SK-N-MC (cell line): Measurements from ENCODE around the gene RINT1.
A peak's percentile ranks its signal among the peaks of the same experiment; 100 is the strongest.

ENCODE experiments used
- DNase-seq: peaks from one replicate; pipeline ENCODE4 v3.0.0-alpha.2; 2011; ENCODE audit warnings: low read depth, low spot score
- H3K27ac ChIP-seq: fragments of 200-600 bp; sonication (generic); 2 replicates; pipeline ENCODE4 v1.5.1; 2016; ENCODE audit warnings: mixed run types
- H3K36me3 ChIP-seq: fragments of 200-600 bp; sonication (generic); 2 replicates; pipeline ENCODE4 v1.6.1; 2017; ENCODE audit warnings: antibody characterized with exemption, low read length, mixed read lengths; ENCODE audit not compliant: insufficient read depth
- H3K4me3 ChIP-seq: fragments of 200-600 bp; sonication (generic); 2 replicates; pipeline ENCODE4 v1.5.1; 2016
- H3K9ac ChIP-seq: fragments of 200-600 bp; sonication (generic); 2 replicates; pipeline ENCODE4 v1.8.0; 2017; ENCODE audit warnings: mixed run types, mixed read lengths; ENCODE audit not compliant: insufficient read length
- H3K9me3 ChIP-seq: fragments of 200-600 bp; sonication (generic); 2 replicates; pipeline ENCODE4 v1.6.1; 2017; ENCODE audit warnings: low read depth, mild to moderate bottlenecking, antibody characterized with exemption, low read length, moderate library complexity, mixed read lengths
- EZH2 ChIP-seq: fragments of 200-600 bp; sonication (generic); IDR thresholded peaks from one replicate; pipeline ENCODE4 v1.6.1; 2017; ENCODE audit warnings: antibody characterized with exemption
- FOXP2 ChIP-seq: optimal IDR thresholded peaks from 2 replicates; pipeline ENCODE3; 2011; ENCODE audit warnings: mild to moderate bottlenecking, moderate library complexity; ENCODE audit not compliant: insufficient read depth; ENCODE audit errors: extremely low read length, control extremely low read depth
- POLR2AphosphoS5 ChIP-seq: IDR thresholded peaks from 2 replicates; pipeline ENCODE4 v1.6.1; 2012; ENCODE audit warnings: mild to moderate bottlenecking, low read depth, low read length, borderline replicate concordance

Gene RINT1

DNA sequence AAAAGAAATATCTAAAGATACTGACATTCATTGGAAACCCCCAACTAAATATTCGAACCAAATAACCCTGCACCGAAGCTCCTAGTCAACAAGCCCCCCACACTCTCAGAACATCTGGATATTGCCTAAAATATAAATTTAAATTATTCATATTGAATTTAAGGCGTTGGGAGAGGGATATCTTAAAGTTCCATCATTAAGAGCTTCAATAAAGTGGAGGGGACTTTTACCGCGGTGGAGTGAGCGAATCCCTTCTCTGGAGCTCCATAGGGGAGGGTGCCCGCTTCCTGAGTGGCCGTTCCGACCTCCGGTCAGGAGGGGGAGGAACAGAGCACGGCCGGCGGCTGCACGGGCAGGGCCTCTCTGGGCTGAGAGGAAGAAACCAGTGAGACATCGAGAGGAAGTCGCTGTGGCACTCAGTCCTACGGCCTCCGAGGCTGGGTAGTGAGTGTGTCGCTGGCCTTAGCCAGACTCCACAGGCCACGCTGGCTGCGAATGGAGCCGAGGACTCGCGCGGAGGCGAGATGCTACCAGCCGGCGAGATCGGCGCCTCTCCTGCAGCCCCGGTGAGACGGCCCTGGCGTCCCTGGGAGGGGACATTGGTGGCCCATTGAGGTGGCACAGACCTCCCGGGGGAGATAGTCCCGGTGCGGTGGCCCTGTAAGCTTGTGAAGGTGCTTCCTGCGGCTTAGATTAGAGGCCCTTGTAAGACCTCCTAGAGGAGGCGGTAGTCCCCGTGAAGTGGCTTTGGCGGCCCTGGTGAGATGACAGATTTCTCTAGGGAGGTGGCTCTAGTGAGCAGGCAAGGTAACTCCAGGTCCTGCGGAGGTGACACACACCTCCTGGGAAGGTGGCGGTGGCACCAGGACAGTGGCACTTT is at the start of gene RINT1:
Gene RINT1, plus strand, starts transcription at position 410 of the 880 bp plus-strand sequence. Its CDS starts 115 bp downstream, at position 525.
- peak within 1 kb of the TSS; percentile 98 for H3K4me3 ChIP-seq
- H3K9ac ChIP-seq: peak within 1 kb of the TSS; percentile 99
- H3K36me3 ChIP-seq: peaks cover 7% of the 10 kb centered on the region; the same call in 1 of the 2 replicates
- peak; percentile 81 for TF ChIP-seq FOXP2
- peak; percentile 96 for TF ChIP-seq POLR2AphosphoS5
- no peak for TF ChIP-seq EZH2
- no peak for DNase-seq
- H3K27ac ChIP-seq: peak within 1 kb of the TSS; percentile 50; the same call in 1 of the 2 replicates
- H3K9me3 ChIP-seq: no peaks in the 10 kb centered on the region

DNA sequence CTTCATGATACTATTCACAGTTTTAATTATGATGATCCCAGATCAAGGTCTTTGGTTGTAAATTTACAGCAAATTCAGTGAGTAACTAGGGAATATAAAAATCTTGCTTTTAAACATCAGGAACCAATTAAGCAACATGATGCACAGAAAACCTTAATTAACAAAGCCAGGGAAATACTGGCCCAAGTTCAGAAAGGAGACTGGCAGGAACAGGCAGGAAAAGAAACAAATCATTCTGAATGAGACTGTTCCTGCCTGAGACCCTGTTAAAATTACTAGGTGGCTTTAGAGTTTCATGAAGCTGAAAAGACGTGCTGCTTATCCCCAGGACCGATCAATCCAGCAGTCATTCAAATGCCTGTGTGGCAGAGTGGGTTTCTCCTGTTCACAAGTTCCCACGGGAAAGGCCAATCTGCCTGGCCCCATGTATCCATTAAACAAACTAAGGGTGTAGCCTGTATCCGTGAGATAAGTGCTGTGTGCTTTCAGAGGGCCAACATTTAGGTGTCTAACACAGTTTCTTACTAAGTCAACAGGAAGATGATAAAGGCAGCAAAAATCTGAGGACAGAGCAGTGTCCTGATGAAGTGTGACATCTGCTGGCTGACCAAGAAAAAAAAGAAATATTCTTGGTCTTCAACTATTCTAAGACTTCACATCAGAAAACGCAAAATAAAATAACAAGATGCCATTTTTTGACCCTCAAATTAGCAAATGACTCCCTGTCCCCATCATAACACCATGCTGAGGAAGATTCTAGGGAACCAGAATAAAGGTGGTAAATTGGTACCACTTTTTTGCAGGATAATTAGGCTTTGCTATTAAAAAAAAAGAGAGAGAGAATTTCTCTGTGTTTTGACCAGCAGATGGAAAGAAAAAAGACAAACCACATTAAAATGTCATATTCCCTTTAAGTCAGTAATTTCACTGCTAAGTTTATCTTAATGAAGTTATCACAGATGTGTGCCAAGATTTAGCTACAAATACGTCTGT is 44.1 kb upstream of the RINT1 start:
- TF ChIP-seq EZH2 (no peak), FOXP2 (no peak), POLR2AphosphoS5 (no peak)
- Histone ChIP-seq H3K9ac (peak overlapping the region; percentile 37), H3K27ac (peak overlapping the region; percentile 52; the same call in 1 of the 2 replicates), H3K36me3 (peaks cover 48% of the 10 kb centered on the region), H3K9me3 (no peaks in the 10 kb centered on the region), H3K4me3 (no peak overlapping the region)
- DNase-seq: no peak

DNA sequence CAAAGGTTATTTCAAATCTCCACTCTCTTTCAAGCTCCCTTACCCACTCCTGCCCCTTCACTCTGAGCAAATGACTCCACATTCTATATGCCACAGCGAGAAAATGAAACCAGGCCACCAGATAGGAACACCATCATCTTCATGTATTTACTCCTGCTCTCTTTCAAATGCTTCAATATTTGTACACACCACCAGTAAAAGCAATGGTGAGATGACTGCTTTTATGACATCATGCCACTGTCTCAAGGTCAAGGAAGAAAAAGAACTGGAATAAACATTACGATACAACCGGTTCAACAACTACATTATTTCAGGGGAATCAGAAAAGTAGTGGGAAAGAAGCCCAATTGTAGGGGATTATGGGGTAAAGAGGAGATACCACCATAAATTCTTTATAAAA is 42.6 kb upstream of the RINT1 start:
- no peak overlapping the region for H3K9ac ChIP-seq
- no peak for DNase-seq
- TF ChIP-seq FOXP2: no peak
- no peak for TF ChIP-seq POLR2AphosphoS5
- TF ChIP-seq EZH2: no peak
- H3K9me3 ChIP-seq: no peaks in the 10 kb centered on the region
- no peak overlapping the region for H3K4me3 ChIP-seq
- peaks cover 40% of the 10 kb centered on the region for H3K36me3 ChIP-seq
- H3K27ac ChIP-seq: no peak overlapping the region

DNA sequence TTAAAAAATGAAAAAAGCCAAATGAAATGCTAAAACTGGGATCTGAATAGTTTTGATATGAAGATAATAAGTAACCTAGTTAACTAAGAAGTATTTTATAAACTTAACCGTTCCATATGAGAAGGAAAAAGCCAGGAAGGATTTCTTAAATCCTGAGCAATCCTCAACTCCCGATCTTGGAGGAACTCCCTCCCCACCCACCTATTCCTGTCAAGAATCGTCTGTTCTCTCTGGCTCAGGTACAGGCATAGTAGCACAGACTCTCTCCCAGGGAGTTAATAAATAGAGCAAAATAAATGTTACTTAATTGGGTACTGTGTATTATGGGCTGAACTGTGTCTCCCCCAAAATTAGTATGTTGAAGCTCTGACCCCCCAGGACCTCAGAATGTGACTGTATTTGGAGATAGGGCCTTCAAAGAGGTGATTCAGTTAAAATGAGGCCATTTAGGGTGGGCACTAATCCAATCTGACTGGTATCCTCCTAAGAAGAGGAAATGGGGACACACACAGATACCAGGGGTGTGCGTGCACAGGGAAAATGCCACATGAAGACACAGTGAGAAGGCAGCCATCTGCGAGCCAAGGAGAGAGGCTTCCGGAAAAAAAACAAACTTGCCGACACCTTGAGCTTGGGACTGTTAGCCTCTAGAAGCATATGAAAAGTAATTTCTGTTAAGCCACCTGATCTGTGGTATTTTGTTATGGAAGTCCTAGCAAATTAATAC is 38.6 kb upstream of the RINT1 start:
- Histone ChIP-seq H3K27ac (no peak overlapping the region), H3K4me3 (no peak overlapping the region), H3K9ac (no peak overlapping the region), H3K36me3 (peaks cover 27% of the 10 kb centered on the region), H3K9me3 (no peaks in the 10 kb centered on the region)
- no peak for DNase-seq
- no peak for TF ChIP-seq FOXP2
- TF ChIP-seq EZH2: no peak
- TF ChIP-seq POLR2AphosphoS5: no peak

DNA sequence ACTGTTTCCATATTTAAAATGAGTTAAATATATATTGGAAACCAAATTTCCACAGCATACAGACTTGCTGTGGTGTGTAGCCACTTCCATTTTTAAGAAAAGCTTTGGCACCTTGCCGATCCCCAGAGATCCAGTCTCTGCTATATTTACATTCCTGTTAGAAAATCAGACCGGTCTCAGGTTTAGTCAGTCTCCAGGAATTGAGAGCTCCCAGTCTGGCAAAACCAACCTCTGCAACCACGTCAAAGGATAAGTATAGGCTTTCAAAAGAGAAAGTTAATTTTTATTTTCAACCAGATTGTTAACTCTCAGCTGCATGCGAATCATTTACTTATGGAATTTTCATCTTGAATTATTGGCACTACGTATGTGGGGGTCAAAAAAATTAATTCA is 38.1 kb upstream of the RINT1 start:
- Histone ChIP-seq H3K27ac (no peak overlapping the region), H3K4me3 (no peak overlapping the region), H3K9ac (no peak overlapping the region), H3K9me3 (no peaks in the 10 kb centered on the region), H3K36me3 (peaks cover 27% of the 10 kb centered on the region)
- TF ChIP-seq POLR2AphosphoS5 (no peak), EZH2 (no peak), FOXP2 (no peak)
- DNase-seq: no peak

DNA sequence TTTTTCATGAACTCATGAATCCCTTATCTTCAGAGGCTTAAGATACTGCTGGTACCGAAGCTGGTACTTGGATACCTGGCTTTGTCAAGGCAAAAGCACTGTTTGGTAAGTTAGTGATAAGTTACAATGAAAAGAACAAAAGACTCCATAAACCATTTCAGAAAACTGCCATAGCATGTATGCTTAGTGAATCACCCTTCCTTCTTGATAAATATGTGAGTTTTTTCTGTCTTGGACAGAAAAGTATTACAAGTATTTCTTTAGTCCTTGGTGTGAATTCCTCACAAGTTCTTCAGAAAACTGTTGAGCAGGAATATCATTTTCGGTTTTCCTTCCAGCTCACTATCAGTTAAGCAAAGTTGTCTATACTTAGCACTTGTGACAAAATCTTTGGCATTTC is 35.5 kb upstream of the RINT1 start:
- H3K9me3 ChIP-seq: no peaks in the 10 kb centered on the region
- DNase-seq: no peak
- no peak for TF ChIP-seq POLR2AphosphoS5
- TF ChIP-seq FOXP2: no peak
- TF ChIP-seq EZH2: no peak
- no peak overlapping the region for H3K9ac ChIP-seq
- peak overlapping the region; percentile 7; the same call in 1 of the 2 replicates for H3K27ac ChIP-seq
- no peak overlapping the region for H3K4me3 ChIP-seq
- H3K36me3 ChIP-seq: peaks cover 45% of the 10 kb centered on the region

DNA sequence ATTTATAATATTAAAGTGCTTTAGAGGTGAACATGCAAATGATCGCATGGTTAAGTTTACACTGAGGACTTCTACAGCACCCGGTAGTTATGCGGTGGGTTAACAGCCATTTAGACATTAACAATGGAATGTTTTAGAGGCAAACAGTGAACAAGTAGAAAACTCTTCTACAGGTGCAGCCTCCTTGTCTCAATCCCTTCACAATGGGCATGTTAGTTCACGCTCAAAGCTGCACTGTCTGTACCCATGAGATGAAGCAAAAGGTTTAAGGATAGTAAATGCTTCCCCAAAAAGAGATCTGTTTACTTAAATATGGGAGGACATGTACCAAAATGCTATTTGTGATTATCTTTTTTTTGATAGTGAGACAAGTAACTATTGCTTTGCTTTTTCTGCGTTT is 35.0 kb upstream of the RINT1 start:
- peaks cover 47% of the 10 kb centered on the region for H3K36me3 ChIP-seq
- no peak overlapping the region for H3K4me3 ChIP-seq
- TF ChIP-seq POLR2AphosphoS5 (no peak), EZH2 (no peak), FOXP2 (no peak)
- H3K27ac ChIP-seq: no peak overlapping the region
- H3K9me3 ChIP-seq: no peaks in the 10 kb centered on the region
- H3K9ac ChIP-seq: no peak overlapping the region
- DNase-seq: no peak

DNA sequence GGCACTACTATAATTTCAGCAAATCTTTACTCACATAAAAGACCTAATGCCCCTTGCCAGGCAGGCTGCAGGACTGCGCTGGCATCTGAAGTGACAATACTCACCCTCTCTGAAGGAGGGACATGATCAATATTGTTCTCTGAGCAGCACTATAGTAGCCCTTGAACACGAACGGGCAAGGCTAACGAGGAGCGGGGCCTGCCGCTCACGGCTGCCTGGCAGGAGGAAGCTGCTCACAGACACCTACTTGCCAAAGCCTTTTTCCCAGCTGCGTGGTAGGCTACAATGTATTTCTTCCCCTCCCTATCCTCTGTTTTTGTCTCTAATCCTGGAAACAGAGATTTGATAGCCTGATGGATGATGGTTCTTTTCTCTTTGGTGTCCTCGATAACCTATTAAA is 29.8 kb upstream of the RINT1 start:
- Histone ChIP-seq H3K9ac (no peak overlapping the region), H3K36me3 (peaks cover 65% of the 10 kb centered on the region), H3K27ac (no peak overlapping the region), H3K4me3 (no peak overlapping the region), H3K9me3 (no peaks in the 10 kb centered on the region)
- DNase-seq: no peak
- TF ChIP-seq POLR2AphosphoS5 (no peak), FOXP2 (no peak), EZH2 (no peak)
